ENCODE data around the gene SLC17A7. TPM values are rescaled to one million over a fixed set of nuclear protein-coding genes. Genes with fewer than 3 reads are reported as not detected.

The SLC17A7 gene
- total and polyA plus RNA-seq, 2 donors (not counting 1 experiment from before 2014, with no cell fraction given), result 0.08 to 0.33 TPM

GRCh38 chr19:49408816-49409440 is 32.4 kb downstream of the SLC17A7 start:
- DNase-seq (ENCODE audit: low read depth in 2 of 2), result peak in 1 of 2 donors; percentile 14
- H3K9me3 ChIP-seq (ENCODE audit: control insufficient read depth, insufficient read depth, low read depth, low read length), result no peaks in the 10 kb centered on the region

GRCh38 chr19:49407482-49408015 is 33.8 kb downstream of the SLC17A7 start:
- H3K4me2 ChIP-seq (ENCODE audit: extremely low read depth, insufficient read depth, low read length), result no peak overlapping the region
- H3K27ac ChIP-seq (ENCODE audit: insufficient read depth, low read length), result no peak overlapping the region
- TF ChIP-seq EZH2 (IDR thresholded peaks at IDR 0.05; ENCODE audit: low read length, missing control alignments), result no peak
- TF ChIP-seq, protein P1, sequence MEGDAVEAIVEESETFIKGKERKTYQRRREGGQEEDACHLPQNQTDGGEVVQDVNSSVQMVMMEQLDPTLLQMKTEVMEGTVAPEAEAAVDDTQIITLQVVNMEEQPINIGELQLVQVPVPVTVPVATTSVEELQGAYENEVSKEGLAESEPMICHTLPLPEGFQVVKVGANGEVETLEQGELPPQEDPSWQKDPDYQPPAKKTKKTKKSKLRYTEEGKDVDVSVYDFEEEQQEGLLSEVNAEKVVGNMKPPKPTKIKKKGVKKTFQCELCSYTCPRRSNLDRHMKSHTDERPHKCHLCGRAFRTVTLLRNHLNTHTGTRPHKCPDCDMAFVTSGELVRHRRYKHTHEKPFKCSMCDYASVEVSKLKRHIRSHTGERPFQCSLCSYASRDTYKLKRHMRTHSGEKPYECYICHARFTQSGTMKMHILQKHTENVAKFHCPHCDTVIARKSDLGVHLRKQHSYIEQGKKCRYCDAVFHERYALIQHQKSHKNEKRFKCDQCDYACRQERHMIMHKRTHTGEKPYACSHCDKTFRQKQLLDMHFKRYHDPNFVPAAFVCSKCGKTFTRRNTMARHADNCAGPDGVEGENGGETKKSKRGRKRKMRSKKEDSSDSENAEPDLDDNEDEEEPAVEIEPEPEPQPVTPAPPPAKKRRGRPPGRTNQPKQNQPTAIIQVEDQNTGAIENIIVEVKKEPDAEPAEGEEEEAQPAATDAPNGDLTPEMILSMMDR (conservative IDR thresholded peaks at IDR 0.05 in 1 of 2, IDR thresholded peaks at IDR 0.05 in 1 of 2; ENCODE audit: low read depth in 1 of 2, low read length in 2 of 2), result no peak
- no peak overlapping the region for H2AFZ ChIP-seq (ENCODE audit: low read length)
- no peak overlapping the region for H3K4me3 ChIP-seq (replicated peaks in 1 of 4; ENCODE audit: control extremely low read depth in 1 of 4, insufficient read depth in 1 of 4, low read depth in 3 of 4, low read length in 4 of 4)
- H3K36me3 ChIP-seq (ENCODE audit: control insufficient read depth, insufficient read depth, low read length), result no peaks in the 10 kb centered on the region
- DNase-seq (ENCODE audit: low read depth in 2 of 2), result no peak
- no peaks in the 10 kb centered on the region for H3K4me1 ChIP-seq (ENCODE audit: control insufficient read depth, extremely low read depth, insufficient read depth, low read length)
- H3K9me3 ChIP-seq (ENCODE audit: control insufficient read depth, insufficient read depth, low read depth, low read length), result no peaks in the 10 kb centered on the region
- no peaks in the 10 kb centered on the region for H4K20me1 ChIP-seq (ENCODE audit: control insufficient read depth, extremely low read depth, insufficient read depth, low read length)
- peaks cover 10% of the 10 kb centered on the region for H3K27me3 ChIP-seq (ENCODE audit: control insufficient read depth, insufficient read depth, low read length)
- no peaks in the 10 kb centered on the region for H3K79me2 ChIP-seq (ENCODE audit: control insufficient read depth, insufficient read depth, low read length)
- H3K9ac ChIP-seq (ENCODE audit: insufficient read depth, low read length), result no peak overlapping the region

More at GRCh38 chr19:49408816-49409440, 32.4 kb downstream of the SLC17A7 start:
- H3K9ac ChIP-seq (ENCODE audit: insufficient read depth, low read length), result no peak overlapping the region
- no peaks in the 10 kb centered on the region for H3K4me1 ChIP-seq (ENCODE audit: control insufficient read depth, extremely low read depth, insufficient read depth, low read length)
- no peak overlapping the region for H2AFZ ChIP-seq (ENCODE audit: low read length)
- H3K79me2 ChIP-seq (ENCODE audit: control insufficient read depth, insufficient read depth, low read length), result no peaks in the 10 kb centered on the region
- no peak overlapping the region for H3K4me2 ChIP-seq (ENCODE audit: extremely low read depth, insufficient read depth, low read length)
- H3K27me3 ChIP-seq (ENCODE audit: control insufficient read depth, insufficient read depth, low read length), result peaks cover 7% of the 10 kb centered on the region
- TF ChIP-seq EZH2 (IDR thresholded peaks at IDR 0.05; ENCODE audit: low read length, missing control alignments), result no peak
- TF ChIP-seq, protein P1 (conservative IDR thresholded peaks at IDR 0.05 in 1 of 2, IDR thresholded peaks at IDR 0.05 in 1 of 2; ENCODE audit: low read depth in 1 of 2, low read length in 2 of 2), result no peak
- H4K20me1 ChIP-seq (ENCODE audit: control insufficient read depth, extremely low read depth, insufficient read depth, low read length), result no peaks in the 10 kb centered on the region
- no peaks in the 10 kb centered on the region for H3K36me3 ChIP-seq (ENCODE audit: control insufficient read depth, insufficient read depth, low read length)
- H3K4me3 ChIP-seq (replicated peaks in 1 of 4; ENCODE audit: control extremely low read depth in 1 of 4, insufficient read depth in 1 of 4, low read depth in 3 of 4, low read length in 4 of 4), result no peak overlapping the region
- H3K27ac ChIP-seq (ENCODE audit: insufficient read depth, low read length), result no peak overlapping the region

DNA sequence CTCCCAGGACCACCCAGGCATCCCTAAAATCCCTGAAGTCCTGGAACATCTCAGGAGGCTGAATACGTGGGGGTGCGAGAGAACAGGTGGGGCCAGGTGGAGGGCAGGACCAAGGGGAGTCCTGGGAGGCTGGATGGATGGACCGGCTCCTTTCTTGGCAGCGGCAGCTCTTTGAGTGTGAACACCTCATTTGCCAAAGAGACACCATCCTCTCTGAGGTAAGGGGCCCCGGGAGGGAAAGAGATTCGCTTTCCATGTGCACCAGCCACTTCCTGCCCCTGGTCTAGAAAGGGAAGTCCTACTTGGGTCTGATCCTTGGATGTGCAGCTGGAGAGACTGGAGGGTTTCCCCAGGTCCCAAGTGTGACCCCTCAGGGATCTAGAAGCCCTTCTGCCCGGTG is 34.2 kb downstream of the SLC17A7 start:
- Histone ChIP-seq H3K4me1 (ENCODE audit: control insufficient read depth, extremely low read depth, insufficient read depth, low read length) (no peaks in the 10 kb centered on the region), H3K79me2 (ENCODE audit: control insufficient read depth, insufficient read depth, low read length) (no peaks in the 10 kb centered on the region)

More for the DNA sequence above, 34.2 kb downstream of the SLC17A7 start:
- Histone ChIP-seq H3K4me3 (replicated peaks in 1 of 4; ENCODE audit: control extremely low read depth in 1 of 4, insufficient read depth in 1 of 4, low read depth in 3 of 4, low read length in 4 of 4) (no peak overlapping the region), H3K9me3 (ENCODE audit: control insufficient read depth, insufficient read depth, low read depth, low read length) (no peaks in the 10 kb centered on the region), H3K27me3 (ENCODE audit: control insufficient read depth, insufficient read depth, low read length) (peaks cover 7% of the 10 kb centered on the region), H2AFZ (ENCODE audit: low read length) (no peak overlapping the region), H3K36me3 (ENCODE audit: control insufficient read depth, insufficient read depth, low read length) (no peaks in the 10 kb centered on the region), H3K9ac (ENCODE audit: insufficient read depth, low read length) (no peak overlapping the region), H4K20me1 (ENCODE audit: control insufficient read depth, extremely low read depth, insufficient read depth, low read length) (no peaks in the 10 kb centered on the region), H3K4me2 (ENCODE audit: extremely low read depth, insufficient read depth, low read length) (no peak overlapping the region), H3K27ac (ENCODE audit: insufficient read depth, low read length) (no peak overlapping the region)
- no peak for DNase-seq (ENCODE audit: low read depth in 2 of 2)
- TF ChIP-seq, protein P1 (conservative IDR thresholded peaks at IDR 0.05 in 1 of 2, IDR thresholded peaks at IDR 0.05 in 1 of 2; ENCODE audit: low read depth in 1 of 2, low read length in 2 of 2), result no peak
- TF ChIP-seq EZH2 (IDR thresholded peaks at IDR 0.05; ENCODE audit: low read length, missing control alignments), result no peak

Data from fibroblast of lung (primary cell).